DOHH2 (cell line): ENCODE results near the gene ADAMTS15.

Source experiments
- CTCF ChIP-seq: fragments of 200-600 bp; sonication (generic); IDR thresholded peaks from one replicate; pipeline ENCODE4 v1.5.1; 2014; ENCODE audit warnings: antibody characterized with exemption, mild to moderate bottlenecking, low read depth, low read length; ENCODE audit not compliant: poor library complexity, severe bottlenecking
- EZH2phosphoT487 ChIP-seq: fragments of 200-600 bp; sonication (generic); IDR thresholded peaks from 2 replicates; pipeline ENCODE4 v1.6.1; 2017; ENCODE audit warnings: borderline replicate concordance, mild to moderate bottlenecking, antibody characterized with exemption, low read length, moderate library complexity, mixed read lengths

GRCh38 chr11:130435671-130436070 is 12.8 kb upstream of the ADAMTS15 start:
- TF ChIP-seq CTCF (no peak), EZH2phosphoT487 (no peak)
